HG03108 (cell line): Measurements from ENCODE around the gene ZNF263.
"Not testable (repeated sequence)": the region's sequence is repeated elsewhere in the genome, so short reads cannot be mapped to it uniquely, and the experiment has no call there.

Experiments used
- ATAC-seq: cut with Tn5 transposase; IDR thresholded peaks from one replicate; pipeline ENCODE4 v1.9.1; 2021; ENCODE audit warnings: moderate library complexity; ENCODE audit not compliant: unreplicated experiment

The ZNF263 gene

DNA sequence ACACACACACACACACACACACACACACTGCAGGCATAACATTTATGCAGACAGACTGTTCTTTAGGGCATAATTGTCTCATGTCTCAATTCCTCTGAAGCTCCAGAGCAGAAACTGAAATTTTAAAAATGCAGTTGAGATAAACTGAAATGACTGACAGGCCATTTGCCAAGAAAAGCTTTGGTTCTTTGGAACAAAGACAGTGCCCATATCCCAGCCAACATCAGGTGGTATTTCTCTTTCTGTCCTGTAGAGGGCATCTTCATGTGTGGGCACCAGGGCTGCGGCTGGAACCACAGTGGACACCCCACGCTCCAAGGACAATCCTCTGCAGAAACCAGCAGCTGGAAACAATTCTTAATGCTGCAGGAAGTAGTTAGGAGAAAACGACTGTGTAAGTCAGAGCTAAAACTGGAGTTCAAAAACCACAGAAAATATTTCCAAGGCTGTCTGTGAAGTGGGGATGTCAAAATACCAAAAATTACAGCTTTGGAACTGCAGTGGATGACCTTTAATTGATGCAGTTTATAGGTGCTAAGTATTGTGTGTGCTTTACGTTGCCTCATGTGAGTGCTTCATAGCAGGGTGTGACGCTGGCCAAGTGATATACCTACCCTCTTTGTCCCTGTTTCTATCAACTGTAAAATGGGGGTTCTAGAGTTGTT is 16.3 kb upstream of the ZNF263 start:
- no peak for ATAC-seq

- no peak for ATAC-seq
These were observed 15.0 kb upstream of the ZNF263 start for GRCh38 chr16:3268294-3268693.

DNA sequence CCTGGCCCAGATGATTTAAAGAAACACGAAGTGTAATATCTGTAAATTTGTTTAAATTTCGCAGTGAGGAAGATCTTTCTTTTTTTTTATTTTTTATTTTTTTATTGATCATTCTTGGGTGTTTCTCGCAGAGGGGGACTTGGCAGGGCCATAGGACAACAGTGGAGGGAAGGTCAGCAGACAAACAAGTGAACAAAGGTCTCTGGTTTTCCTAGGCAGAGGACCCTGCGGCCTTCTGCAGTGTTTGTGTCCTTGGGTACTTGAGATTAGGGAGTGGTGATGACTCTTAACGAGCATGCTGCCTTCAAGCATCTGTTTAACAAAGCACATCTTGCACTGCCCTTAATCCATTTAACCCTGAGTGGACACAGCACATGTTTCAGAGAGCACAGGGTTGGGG is 12.6 kb upstream of the ZNF263 start:
- not testable (repeated sequence) for ATAC-seq

GRCh38 chr16:3271281-3271680 is 12.0 kb upstream of the ZNF263 start:
- ATAC-seq, result not testable (repeated sequence)

DNA sequence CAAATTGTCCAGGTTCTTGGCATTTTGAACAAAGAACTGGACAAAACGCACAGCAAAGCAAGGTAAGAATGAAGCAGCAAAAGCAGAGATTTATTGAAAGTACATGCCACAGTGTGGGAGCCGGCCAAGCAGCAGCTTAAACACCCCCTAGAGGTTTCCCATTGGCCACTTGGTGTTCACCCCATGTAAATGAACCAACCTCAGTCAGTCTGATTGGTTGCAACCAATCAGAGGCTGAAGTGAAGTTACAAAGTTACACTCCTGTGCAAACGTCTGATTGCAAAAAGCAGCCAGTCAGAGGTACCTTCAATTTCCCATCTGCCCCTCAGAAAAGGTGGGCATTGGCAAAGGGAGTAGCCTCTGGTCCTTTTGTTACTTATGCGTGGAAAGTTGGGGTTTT is 8.8 kb upstream of the ZNF263 start:
- ATAC-seq, result no peak

DNA sequence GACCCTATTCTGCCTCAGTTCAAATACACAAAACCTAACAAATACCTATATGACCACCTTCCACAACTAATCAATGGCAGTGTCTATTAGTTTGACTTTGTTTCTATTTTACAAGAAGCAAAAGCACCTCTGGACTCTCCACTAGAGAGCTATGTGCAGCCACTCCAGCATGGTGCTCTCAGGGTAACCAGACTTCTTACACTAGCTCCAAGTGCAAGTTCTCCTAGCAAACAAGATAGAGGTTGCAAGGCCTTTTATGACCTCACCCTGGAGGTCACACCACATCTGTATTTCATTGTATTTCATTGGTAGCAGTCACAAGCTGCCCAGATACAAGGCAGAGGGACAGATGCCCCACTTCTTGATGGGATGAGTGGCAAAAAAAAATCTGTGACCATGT is 8.3 kb upstream of the ZNF263 start:
- no peak for ATAC-seq

- ATAC-seq, result no peak
These were observed 6.6 kb upstream of the ZNF263 start for GRCh38 chr16:3276679-3277078.

DNA sequence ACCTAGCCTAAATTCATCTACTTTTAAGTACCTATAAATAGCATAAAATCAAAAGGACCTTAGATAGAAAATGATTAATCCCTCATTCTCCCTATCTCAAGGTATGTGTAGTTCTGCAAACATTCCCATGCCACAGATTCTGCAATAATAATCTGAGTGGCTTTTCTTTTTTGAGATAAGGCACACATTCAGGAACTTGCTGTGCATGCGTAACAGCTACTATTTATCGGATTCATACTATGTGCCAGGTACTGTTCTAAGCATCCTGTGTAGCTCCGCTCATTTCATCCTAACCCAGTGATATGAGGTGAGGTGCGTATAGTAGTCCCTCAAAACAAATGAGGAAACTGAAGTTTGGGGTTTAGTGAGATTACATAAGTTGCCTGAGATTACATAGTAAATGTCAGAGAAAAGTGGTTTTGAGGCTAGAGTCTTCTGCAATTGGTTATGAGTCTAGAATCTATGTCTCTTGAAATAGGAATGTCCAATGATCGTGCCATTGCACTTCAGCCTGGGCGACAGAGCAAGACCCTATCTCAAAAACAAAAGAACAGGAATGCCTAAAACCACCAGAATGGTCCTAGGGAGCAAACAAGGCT is 2.0 kb upstream of the ZNF263 start:
- ATAC-seq, result no peak

GRCh38 chr16:3282103-3282729 is 1.1 kb upstream of the ZNF263 start:
- ATAC-seq, result peak; percentile 11

DNA sequence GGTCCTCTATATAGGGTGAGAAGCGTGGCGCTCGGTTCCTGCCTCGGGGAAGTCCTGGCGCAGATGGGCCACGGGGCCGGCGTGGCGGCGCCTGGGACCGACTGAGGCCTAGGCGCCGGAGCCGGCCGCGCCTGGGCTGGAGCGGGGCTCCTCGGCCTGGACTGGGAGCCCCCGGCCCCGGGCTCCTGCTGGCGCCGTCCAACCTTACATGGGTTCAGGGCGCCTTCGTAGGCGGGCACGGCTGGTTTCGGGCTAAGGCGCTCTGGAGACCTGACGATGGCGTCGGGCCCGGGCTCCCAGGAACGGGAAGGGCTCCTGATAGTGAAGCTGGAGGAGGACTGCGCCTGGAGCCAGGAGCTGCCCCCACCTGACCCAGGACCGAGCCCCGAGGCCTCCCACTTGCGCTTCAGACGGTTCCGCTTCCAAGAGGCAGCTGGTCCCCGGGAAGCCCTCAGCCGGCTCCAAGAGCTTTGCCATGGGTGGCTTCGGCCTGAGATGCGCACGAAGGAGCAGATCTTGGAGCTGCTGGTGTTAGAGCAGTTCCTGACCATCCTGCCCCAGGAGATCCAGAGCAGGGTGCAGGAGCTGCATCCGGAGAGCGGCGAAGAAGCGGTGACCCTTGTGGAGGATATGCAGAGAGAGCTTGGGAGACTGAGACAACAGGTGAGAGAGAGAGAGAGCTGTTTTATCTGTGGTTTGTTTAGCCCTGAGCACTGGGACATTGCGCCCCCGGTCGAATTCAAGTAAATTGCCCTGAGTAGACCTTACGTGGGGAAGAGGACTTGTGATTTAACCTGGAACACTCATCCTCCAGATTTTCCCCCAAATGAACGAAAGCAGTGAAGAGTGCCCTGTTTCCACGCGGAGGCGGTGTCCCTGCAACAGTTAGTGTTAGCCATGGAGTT is 504 bp downstream of the ZNF263 start:
- ATAC-seq, result no peak

- no peak for ATAC-seq
These were observed 1.8 kb downstream of the ZNF263 start for GRCh38 chr16:3285131-3285530.

GRCh38 chr16:3289998-3290673 is 6.8 kb downstream of the ZNF263 start:
- ATAC-seq, result no peak

GRCh38 chr16:3292604-3293003 is 9.3 kb downstream of the ZNF263 start:
- no peak for ATAC-seq

GRCh38 chr16:3295209-3295608 is 11.9 kb downstream of the ZNF263 start:
- no peak for ATAC-seq

DNA sequence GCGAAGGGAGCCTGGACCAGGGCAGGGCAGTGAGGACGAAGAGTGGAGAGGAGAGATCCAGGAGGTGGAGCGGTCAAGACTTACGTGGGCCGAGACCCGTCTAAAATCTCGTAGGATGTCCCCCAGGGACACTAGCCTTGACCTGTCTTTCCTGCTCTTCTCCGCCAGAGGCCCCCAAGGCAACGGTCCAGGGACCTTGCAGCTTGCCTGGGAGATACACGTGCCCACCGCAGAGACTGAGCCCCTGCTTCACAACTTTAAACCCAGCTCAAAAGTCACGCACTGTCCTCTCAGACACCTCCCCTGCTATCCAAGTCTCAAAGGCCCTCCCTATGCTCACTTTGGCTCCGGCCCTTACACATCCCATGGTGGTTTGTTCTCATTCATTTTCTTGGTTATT is 12.5 kb downstream of the ZNF263 start:
- ATAC-seq, result no peak

- no peak for ATAC-seq
These were observed 21.1 kb downstream of the ZNF263 start for GRCh38 chr16:3304370-3304769.

DNA sequence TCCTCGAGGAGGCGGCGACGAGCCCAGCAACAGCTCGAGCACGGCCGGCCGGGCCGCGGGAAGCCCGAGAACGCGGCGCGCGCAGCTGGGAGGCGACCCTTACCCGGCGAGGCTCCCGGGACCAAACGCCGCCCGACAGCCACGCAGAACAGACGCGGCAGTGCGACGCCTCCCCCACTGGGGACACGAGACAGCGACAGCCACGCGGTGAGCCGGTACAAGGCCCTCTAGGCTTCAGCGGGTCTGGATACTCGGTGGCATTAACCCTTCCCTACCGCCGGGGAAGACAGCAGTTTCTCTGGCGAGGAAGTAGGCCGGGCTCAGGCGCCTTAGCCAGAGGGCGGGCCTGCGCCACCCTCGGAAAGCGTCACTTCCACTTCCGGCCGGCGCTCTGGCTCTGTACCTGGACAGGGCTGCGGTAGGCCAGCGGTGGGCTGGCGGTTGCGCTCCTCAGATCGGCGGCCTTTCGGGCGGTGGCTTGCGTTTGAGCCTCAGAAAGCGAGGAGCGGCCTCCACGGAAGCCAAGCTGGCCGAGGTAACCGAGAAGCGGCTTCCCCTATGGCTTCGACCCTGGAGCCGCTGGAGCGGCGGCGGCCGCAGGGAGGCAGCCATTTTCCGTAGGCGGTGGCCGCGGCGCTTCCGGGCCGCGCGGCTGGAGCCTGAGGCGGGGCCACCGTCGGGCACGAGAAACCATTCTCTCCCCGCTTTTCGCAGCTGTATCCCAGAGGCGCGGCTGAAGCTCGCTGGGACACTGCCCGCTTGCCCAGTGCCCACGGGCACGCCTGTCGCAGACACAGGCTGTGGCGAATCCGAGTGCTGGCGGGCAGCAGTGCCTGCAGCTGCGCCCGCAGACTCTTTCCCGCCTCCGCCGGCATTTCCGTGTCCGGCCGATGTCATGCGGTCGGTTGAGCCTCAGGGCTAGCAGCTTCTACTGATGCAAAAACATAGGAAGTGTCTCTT is 22.1 kb downstream of the ZNF263 start, which contains the start of the genes TIGD7 and ZNF75A:
Gene TIGD7, minus strand, starts transcription at position 322 of the 960 bp plus-strand sequence. CDS start 4,816 bp downstream, outside the sequence.
Gene ZNF75A, plus strand, starts transcription at position 389 of the 960 bp plus-strand sequence. CDS start 2,932 bp downstream, outside the sequence.
- ATAC-seq, result peak; percentile 94

- no peak for ATAC-seq
These were observed 22.8 kb downstream of the ZNF263 start for GRCh38 chr16:3306078-3306477.

DNA sequence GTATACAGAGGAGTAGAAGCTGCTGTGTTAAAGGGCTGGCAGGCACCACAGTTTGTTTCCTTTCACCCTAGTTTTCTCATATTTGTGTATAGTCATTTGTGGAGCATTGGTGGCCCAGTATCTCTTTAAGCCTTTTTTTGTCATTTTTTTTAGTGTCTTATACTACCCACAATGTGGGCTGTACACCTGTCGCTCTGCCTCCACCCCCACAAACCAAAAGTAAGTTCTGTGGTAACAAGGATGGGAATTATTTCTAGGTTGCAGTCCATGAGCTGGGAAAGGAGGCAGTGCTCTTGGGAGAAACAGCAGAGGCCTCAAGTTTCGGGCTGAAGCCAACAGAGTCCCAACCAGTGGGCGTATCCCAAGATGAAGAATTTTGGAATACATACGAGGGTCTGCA is 28.2 kb downstream of the ZNF263 start:
- ATAC-seq, result no peak
